Activated CD4-positive, alpha-beta T cell treated with anti-CD3 and anti-CD28 coated beads, Interleukin-2, amount 50 U/mL, for 1 hour (primary cell): ENCODE results near the gene ANTXRL.
"Not testable (repeated sequence)": the region's sequence is repeated elsewhere in the genome, so short reads cannot be mapped to it uniquely, and the experiment has no call there.

Experiments used
- DNase-seq: peaks from one replicate; pipeline ENCODE4 v3.0.0-alpha.2; 2020

ANTXRL gene

GRCh38 chr10:46310143-46310514, 23.3 kb downstream of the ANTXRL start:
- DNase-seq, result no peak

DNA sequence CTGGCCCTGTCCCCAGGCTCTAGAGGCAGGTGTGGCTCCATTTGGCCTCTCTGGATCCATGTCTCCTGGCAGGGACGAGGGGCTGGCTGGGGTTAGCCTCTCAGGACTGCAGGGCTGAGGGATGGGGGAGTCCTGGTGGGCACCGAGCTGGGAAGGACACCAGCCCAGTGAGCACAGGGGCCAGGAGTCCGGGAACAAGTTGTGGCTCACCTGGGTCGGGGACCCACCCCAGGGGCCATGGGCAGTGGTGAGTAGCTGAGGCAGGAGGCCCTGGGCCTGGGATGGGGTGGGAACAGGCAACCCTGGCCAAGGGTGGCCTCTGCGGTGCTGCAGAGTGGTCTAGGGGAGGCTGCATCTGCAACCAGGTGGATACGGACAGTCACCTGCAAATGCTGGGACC, 24.1 kb downstream of the ANTXRL start:
- no peak for DNase-seq

DNA sequence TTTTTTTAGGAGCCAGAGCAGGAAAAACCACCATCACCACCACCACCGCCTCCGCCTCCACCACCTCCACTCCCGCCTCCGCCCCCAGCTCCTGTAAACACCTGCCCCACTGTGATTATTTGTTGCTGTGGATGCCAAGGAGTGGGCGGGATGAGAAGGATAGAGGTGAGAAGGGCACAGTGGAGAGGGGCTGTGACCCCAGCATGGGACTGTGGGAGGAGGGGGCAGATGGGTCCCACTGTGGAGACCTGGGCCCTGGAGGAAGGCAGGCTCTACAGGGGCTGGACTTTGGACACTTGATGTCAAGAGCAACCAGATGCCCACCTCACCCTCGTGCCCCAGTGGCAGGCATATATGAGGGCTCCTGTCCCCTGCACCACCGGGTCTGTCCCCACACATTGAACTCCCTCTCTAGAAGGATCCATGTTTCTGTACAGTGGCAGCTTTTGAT, 24.7 kb downstream of the ANTXRL start:
- no peak for DNase-seq

- not testable (repeated sequence) for DNase-seq
Measured at GRCh38 chr10:46311961-46312431, 25.2 kb downstream of the ANTXRL start.

DNA sequence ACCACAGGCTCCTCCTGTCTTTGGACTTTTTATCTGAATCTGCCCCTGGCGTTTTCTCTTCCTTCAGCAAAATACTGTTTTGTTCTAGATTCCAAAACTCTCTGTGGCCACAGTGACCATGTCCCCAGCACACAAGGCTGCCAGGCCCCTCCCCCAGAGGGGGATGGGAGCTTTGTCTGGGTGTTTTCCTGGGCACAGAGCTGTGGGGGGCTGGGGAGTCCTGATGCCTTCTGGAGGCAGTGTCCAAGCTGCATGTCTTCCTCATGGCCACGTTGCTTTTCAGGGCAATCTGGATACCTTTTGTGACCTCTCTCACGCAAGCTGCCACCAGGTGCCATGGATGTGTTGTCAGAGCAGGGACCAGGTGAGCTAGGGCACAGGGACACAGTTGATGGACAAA, 26.2 kb downstream of the ANTXRL start:
- no peak for DNase-seq

GRCh38 chr10:46314071-46314470, 27.3 kb downstream of the ANTXRL start:
- no peak for DNase-seq

DNA sequence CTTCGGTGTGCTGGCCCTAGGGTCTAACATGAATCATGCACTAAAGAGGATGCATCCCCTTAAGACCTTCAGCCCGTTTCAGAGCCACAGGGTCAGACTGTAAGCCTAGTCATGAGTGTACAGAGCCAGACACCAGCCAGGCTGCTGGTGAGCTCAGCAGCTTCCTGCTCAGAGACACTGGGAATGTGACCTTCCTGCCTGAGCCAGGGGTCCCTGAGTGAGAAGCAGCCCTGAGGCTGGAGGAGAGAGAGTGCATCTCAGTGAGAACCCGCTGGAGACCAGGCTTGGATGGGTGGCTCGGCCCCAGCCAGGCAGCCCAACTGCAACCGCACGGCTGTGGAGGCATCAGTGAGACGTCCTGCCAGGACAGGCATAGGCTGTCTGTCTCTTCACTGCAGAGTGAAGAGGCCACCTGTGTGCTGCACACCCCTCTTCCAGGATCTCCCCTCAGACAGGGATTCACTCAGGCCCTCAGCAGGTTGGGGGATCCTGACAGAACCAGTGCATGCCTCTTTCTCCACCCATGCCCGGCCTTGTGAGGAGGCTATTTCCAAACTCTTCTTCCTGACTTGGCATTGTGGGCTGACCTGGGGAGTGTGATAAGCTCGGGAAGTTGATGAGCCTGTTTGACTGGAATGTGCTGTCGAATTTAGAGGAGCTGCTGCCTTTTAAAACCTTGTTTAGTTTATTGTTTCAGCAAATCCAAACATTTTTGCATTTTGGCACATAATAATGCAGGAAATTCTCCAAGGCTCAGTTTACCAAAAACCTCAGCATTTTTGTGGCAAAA, 28.5 kb downstream of the ANTXRL start:
- not testable (repeated sequence) for DNase-seq

DNA sequence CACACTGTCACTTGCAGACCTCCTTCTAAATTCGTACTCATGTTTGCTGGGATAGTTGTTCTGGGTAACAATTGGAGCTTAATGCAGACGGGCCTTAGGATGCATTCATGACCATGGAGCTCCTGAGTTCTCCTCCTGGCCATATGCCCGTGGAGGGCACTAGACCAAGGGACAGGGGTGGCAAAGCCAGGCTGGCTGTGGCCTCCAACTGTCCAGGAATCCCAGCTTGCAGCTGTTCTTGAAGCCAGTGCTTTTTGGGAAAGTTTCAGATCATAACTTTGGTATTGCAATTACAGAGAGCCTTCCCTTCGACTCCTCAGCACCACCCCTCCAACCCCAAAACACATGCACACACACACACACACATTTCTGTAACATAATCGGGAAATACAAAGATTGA, 30.6 kb downstream of the ANTXRL start:
- DNase-seq, result no peak

GRCh38 chr10:46317889-46318288, 31.1 kb downstream of the ANTXRL start:
- DNase-seq, result no peak

DNA sequence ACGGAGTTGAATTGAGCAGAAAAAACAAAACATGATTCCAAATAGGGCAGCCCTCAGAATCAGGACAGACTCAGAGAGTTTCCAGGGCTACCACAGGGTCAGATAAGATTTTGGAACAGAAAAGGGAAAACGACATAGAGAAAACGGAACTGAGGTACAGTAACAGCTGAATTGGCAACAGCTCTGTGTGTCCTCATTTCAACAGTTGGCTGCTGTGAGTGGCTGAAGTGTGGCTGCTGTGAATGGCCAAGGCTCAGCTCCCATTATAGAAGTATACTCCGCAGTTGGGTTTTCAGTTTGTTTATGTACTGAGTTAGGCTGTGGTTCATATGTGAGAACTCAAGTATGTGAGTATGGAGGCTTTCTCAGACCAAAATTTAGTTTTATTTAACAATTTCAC, 32.0 kb downstream of the ANTXRL start:
- DNase-seq, result no peak

DNA sequence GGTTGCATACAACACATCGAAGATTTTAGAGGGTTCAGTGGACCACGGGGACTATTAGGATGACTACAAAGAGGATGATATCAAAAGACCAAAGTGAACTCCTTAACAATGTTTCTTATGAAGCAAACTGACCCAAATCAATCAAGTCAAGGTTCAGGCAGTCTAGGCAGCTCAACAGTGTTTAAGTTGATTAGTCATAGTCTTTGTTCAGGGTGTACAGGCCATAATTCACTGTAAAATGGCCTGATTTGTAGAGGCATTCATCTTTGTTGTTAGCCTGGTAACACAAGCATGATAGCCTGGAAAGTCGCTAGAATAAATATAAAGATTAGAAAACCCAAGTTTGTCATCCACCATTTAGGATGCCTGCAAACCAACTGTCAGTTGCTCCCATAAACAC, 32.6 kb downstream of the ANTXRL start:
- no peak for DNase-seq

DNA sequence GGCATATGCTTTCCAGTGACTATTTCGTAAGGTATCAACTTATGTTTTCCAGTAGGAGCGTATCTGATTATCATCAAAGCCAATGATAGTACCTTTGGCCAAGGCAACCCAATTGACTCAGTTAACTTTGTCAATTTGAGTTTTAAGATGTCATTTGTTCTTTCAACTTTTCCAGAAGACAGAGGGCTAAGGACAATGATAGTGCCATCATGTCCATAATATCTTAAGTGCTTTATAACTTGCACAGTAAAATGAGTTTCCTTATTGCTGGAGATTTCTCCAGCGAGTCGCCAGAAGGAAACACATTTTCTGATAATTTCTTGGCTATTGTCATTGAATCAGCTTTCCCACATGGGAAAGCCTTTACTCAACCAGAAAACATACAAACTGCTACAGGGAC, 35.0 kb downstream of the ANTXRL start:
- DNase-seq, result no peak

- DNase-seq, result no peak
Measured at GRCh38 chr10:46323176-46323575, 36.4 kb downstream of the ANTXRL start.

- DNase-seq, result no peak
Measured at GRCh38 chr10:46325021-46325420, 38.2 kb downstream of the ANTXRL start.

- DNase-seq, result no peak
Measured at GRCh38 chr10:46326066-46326465, 39.3 kb downstream of the ANTXRL start.

DNA sequence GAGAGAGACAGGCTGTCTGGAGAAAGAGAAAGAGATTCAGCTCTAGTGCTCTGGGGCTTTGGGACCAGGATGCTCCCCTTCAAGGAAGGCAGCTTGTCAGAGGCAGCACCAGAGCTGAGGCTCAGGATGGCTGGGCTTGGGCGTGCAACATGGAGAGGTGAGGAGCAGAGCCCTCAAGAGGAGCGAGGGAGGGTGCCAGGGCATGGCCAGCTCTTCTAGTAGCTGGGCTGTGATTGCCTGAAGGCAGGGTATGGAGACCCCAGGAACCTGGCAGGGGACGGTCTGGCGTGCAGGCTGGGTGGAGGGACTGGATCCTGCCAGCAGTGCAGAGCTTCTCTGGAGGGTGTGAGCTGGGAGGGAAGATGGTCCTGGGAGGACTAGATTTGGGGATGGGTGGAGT, 40.2 kb downstream of the ANTXRL start:
- no peak for DNase-seq

DNA sequence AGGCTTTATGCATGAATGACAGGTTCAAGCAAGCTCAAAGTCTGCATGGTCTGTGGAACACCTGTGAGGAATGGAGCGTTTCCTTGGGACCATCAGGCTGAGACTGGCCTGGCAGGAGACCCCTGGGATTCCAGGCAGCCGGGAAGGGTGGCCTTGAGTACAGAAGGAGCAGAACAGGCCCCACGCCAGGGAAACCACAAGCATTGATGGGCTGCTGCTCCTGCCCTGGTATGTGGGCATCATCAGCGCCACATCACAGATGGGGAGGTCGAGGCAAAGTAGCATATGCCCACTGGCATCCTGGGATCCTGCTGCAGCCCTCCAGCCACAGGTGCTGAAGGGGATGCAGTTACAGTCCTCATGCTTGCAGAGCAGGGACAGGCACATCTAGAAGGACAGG, 40.9 kb downstream of the ANTXRL start:
- no peak for DNase-seq

DNA sequence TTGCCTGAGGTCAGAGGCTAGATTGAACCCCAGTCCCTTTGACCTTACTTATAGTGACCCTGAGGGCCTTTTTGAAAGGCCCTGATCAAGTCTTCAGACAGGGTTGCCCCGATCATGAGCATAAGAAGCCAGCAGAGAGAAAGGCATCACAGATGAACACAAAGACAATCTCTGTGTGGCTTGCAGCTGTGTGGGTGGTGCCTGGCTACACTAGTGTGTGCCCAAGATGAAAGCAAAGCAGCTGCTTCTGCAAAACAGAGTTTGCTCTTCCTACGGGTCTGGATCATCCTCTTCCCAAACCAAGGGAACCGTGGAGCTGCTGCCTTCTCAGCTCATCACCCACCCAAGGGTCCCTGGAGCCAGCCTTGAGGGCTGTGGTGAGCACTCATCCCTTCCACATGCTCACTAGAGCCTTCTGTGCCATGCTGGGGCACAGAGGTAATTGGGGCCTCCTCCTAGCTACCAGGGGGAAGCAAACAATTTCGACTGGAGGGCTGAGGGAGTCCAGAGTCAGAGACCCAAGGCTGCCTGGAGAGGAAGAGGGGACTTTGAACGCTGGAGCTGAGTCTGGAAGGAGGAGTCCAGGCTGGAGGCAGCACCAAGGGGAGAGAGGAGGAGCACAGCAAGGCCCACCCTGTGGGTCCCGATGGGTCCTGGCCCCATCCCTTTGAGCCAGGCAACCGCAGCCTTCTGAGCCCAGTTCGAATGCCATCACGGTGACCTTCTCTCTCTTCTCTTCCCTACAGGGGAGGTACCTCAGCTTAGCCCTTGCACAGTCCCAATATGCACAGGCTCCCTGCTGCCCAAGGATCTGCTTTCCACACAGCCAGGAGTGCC, 42.3 kb downstream of the ANTXRL start:
- DNase-seq, result no peak

- no peak for DNase-seq
Measured at GRCh38 chr10:46329690-46330016, 42.9 kb downstream of the ANTXRL start.

DNA sequence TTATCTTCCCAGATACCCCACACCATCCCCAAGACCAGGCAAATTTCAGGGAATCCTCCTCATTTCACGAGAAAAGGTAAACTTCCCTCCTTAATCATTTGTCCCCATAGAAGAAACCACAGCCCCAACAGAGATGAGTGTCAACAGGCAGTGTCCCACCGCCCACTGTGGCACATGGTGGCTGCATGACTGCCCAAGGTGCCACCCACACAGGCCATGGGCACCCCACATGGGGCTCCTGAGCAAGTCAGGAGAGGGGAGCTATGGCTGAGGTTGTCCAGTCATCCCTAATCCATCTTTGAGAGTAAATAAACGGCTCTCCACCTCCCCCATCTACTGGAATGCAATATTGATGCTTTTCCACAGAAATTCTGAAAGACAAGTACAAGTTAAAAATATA, 44.1 kb downstream of the ANTXRL start:
- DNase-seq, result no peak

- not testable (repeated sequence) for DNase-seq
Measured at GRCh38 chr10:46365484-46365883, 78.7 kb downstream of the ANTXRL start.

DNA sequence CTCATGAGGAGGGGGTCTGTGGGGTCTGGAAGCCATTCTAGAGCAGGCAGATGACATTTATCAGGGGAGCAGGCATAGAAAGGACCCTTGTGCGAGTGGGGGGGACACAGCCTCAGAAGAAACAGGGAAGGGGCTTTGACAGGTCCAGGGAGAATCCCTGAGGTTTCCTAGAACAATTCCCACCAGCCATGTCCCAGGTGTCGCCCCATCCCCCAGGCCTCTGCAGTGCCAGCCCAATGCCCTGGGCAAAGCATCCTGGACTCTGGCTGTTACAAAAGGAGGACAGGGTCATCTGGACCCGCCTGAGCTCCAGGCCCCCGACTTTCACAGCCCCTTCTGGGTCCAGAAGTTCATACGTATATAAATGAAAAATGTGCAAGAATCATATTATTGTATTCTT, 80.4 kb downstream of the ANTXRL start:
- DNase-seq, result not testable (repeated sequence)

DNA sequence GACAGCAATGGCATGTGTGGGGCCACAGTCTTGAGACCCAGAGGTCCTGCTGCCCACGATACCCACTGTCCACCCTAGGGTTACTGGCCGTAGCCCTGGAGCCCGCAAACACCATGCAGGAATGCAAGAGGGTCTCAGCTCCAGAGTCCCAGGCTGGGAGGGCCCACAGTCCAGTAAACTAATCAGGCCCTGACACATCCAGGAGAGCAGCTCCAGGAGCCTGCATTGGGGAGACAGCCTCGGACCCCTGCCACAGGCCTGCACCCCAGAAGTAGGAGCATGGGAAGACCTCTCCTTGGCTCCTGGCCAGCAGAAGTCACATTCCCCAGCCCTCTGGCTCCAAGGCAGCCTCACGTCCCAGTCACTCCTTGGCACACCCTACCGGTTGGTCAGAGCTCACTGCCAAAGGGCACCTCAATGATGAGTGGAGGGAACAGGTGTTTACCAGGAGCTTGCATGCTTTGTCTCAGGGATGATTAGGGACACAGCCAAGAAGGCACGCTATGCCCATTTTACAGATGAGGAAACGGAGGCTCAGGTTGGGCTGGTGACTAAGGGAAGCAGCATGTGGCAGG, 81.0 kb downstream of the ANTXRL start:
- DNase-seq, result not testable (repeated sequence)

GRCh38 chr10:46368956-46369355, 82.2 kb downstream of the ANTXRL start:
- DNase-seq, result not testable (repeated sequence)
